GM12878 (cell line): ENCODE data around the gene KLHDC9. TPM values are rescaled to one million over a fixed set of nuclear protein-coding genes. Genes with fewer than 3 reads are reported as not detected.
"Not testable (repeated sequence)": the region's sequence is repeated elsewhere in the genome, so short reads cannot be mapped to it uniquely, and the experiment has no call there.

Experiments
- ATAC-seq: fragments of 200-7000 bp; cut with Tn5 transposase; 3 replicates; pipeline ENCODE4 v1.9.1; 2020; ENCODE audit warnings: mild to moderate bottlenecking, moderate library complexity
- BruUV-seq: library from RNA; stranded (reverse); fragments of 400-500 nt; replicated peaks from 2 replicates; lab custom pipeline; 2021; lab: Mats Ljungman, UMichigan
- CTCF ChIA-PET: fragments of 300-600 bp; sonication (Branson Sonifier 250); formaldehyde crosslinking; extraction: SDS; loops from one replicate; lab custom pipeline; 2021; ENCODE audit warnings: inconsistent platforms; lab: Yijun Ruan, JAX
- POLR2A ChIA-PET: fragments of 350-600 bp; formaldehyde crosslinking; extraction: SDS; loops from one replicate; lab custom pipeline; 2021; ENCODE audit warnings: inconsistent platforms; lab: Charles Lee
- RAD21 ChIA-PET: fragments of 300-600 bp; sonication (Branson Sonifier 250); formaldehyde crosslinking; loops from one replicate; lab custom pipeline; 2023; ENCODE audit warnings: antibody characterized with exemption; ENCODE audit not compliant: unreplicated experiment; lab: Charles Lee
- SMC1A ChIA-PET: fragments of 300-600 bp; sonication (Branson Sonifier 250); formaldehyde crosslinking; loops from one replicate; lab custom pipeline; 2023; ENCODE audit not compliant: unreplicated experiment, uncharacterized antibody; lab: Charles Lee
- DNase-seq: peaks from one replicate; pipeline ENCODE4 v3.0.0-alpha.2; 2011; ENCODE audit warnings: low read depth, low spot score
- FAIRE-seq: peaks from 3 replicates; lab custom pipeline; 2011; peaks lifted over from hg19 to GRCh38; lab: Jason Lieb, UNC
- H2AFZ ChIP-seq: 2 replicates; pipeline ENCODE4 v1.6.0; 2011; ENCODE audit warnings: low read depth, low read length, control low read depth; ENCODE audit not compliant: control insufficient read depth
- H3K27ac ChIP-seq: 2 replicates; pipeline ENCODE4 v1.5.1; 2011; ENCODE audit warnings: control low read depth; ENCODE audit not compliant: control insufficient read depth, insufficient read depth
- H3K27me3 ChIP-seq, 2 experiments: replicated peaks in 1 of 2; 2 replicates each; pipeline versions ENCODE4 v1.6.0 to v1.6.1; 2011; ENCODE audit warnings: low read length in 1 of 2; ENCODE audit not compliant: control insufficient read depth in 2 of 2, insufficient read depth in 2 of 2
- H3K36me3 ChIP-seq, 2 experiments: 2 replicates each; pipeline ENCODE4 v1.5.1; 2011; ENCODE audit warnings: low read length in 1 of 2; ENCODE audit not compliant: control insufficient read depth in 2 of 2, insufficient read depth in 2 of 2
- H3K4me1 ChIP-seq: 2 replicates; pipeline ENCODE4 v1.6.1; 2011; ENCODE audit warnings: mild to moderate bottlenecking, low read length, moderate library complexity, mixed read lengths; ENCODE audit not compliant: control insufficient read depth, insufficient read depth
- H3K4me2 ChIP-seq: 2 replicates; pipeline ENCODE4 v1.6.0; 2011; ENCODE audit warnings: control low read depth; ENCODE audit not compliant: control insufficient read depth, insufficient read depth
- H3K4me3 ChIP-seq: fragments of 200-600 bp; sonication (generic); 2 replicates; pipeline ENCODE4 v1.5.1; 2016
- H3K79me2 ChIP-seq: 2 replicates; pipeline ENCODE4 v1.6.0; 2011; ENCODE audit warnings: low read length; ENCODE audit not compliant: control insufficient read depth, insufficient read depth
- H3K9ac ChIP-seq: 2 replicates; pipeline ENCODE4 v1.8.0; 2011; ENCODE audit warnings: low read length, control low read depth, mixed read lengths; ENCODE audit not compliant: control insufficient read depth, insufficient read depth
- H3K9me3 ChIP-seq: replicated peaks from 3 replicates; pipeline ENCODE4 v1.5.1; 2011; ENCODE audit warnings: mild to moderate bottlenecking, low read length; ENCODE audit not compliant: control insufficient read depth, insufficient read depth
- H4K20me1 ChIP-seq: 2 replicates; pipeline ENCODE4 v1.6.0; 2011; ENCODE audit not compliant: control insufficient read depth, insufficient read depth
- CREB1 ChIP-seq: IDR thresholded peaks from 2 replicates; pipeline ENCODE4 v1.6.1; 2012; ENCODE audit warnings: low read depth, mild to moderate bottlenecking, inconsistent platforms
- E4F1 ChIP-seq: fragments of 450-650 bp; IDR thresholded peaks from 2 replicates; pipeline ENCODE4 v1.6.1; 2018; ENCODE audit warnings: borderline replicate concordance, mild to moderate bottlenecking; ENCODE audit not compliant: partially characterized antibody
- PKNOX1 ChIP-seq: fragments of 450-650 bp; IDR thresholded peaks from 2 replicates; pipeline ENCODE4 v1.6.1; 2016; ENCODE audit warnings: mild to moderate bottlenecking
- WGBS: methylation state at CpG from one replicate; pipeline ENCODE4 v1.1.6; 2016; ENCODE audit warnings: low lambda C conversion rate; ENCODE audit not compliant: insufficient replicate concordance, insufficient coverage; ENCODE audit errors: missing lambda C conversion rate; 5-methylcytosine and 5-hydroxymethylcytosine counted together
- in situ Hi-C: fragments of 300-500 bp; cut with MboI; formaldehyde crosslinking; loops from 9 replicates; pipeline ENCODE4 v1.14.3; 2018; ENCODE audit warnings: mixed read lengths
- intact Hi-C: fragments of 100-400 bp; cut with micrococcal nuclease; formaldehyde crosslinking; loops from one replicate; pipeline ENCODE4 v1.14.2; 2022; ENCODE audit not compliant: unreplicated experiment
- polyA plus RNA-seq, 11 experiments: library from polyadenylated mRNA; depleted of rRNA in 4 of 11; unstranded in 6 of 11; stranded (reverse) in 5 of 11; fragments of >200 nt; fragmentation: Nextera tagmentation in 4 of 11; fragmentation: Illumina TruSeq in 1 of 11; extraction: Ambion mirVana in 4 of 11; extraction: Trizol in 1 of 11; gene quantifications; 1 replicate in 1 of 11; 2 replicates in 10 of 11; pipeline versions ENCODE4 v1.2.1 to v1.2.3, GENCODE V29; 2011 to 2016; ENCODE audit warnings: inconsistent platforms in 2 of 11, missing spikeins in 2 of 11, low read depth in 1 of 11
- total RNA-seq, 4 experiments: library from RNA; depleted of rRNA in 3 of 4; stranded (reverse); fragments of >200 nt in 3 of 4; fragmentation: Illumina TruSeq in 1 of 4; extraction: Trizol in 1 of 4; gene quantifications; 2 replicates each; pipeline versions ENCODE4 v1.2.1 to v1.2.3, GENCODE V29; 2013 to 2021

The KLHDC9 gene
- total and polyA plus RNA-seq, 10 of the 15 experiments (the other 5 are each of a cell fraction or from before 2014, with no cell fraction given): 0.66 to 4.9 (median 2.6) TPM

GRCh38 chr1:161115132-161115711 is 17.1 kb downstream of the KLHDC9 start:
- BruUV-seq: no TSS peak
- Histone ChIP-seq H2AFZ (no peak overlapping the region), H4K20me1 (no peaks in the 10 kb centered on the region), H3K36me3 (no peaks in the 10 kb centered on the region), H3K4me2 (peak overlapping the region; percentile 51), H3K27ac (no peak overlapping the region), H3K79me2 (peaks cover 85% of the 10 kb centered on the region), H3K4me1 (peaks cover 14% of the 10 kb centered on the region), H3K9ac (no peak overlapping the region), H3K4me3 (no peak overlapping the region), H3K9me3 (no peaks in the 10 kb centered on the region), H3K27me3 (no peaks in the 10 kb centered on the region)
- no peak for DNase-seq
- ATAC-seq: no peak
- CTCF ChIA-PET: interaction anchor here (1.0 to 1.5 kb wide), 2 partner anchors 10 to 14 kb away, joined by 3 to 4 read pairs; no protein-coding TSS in a partner anchor
- WGBS: 91% methylated on average over 12 of the region's 12 CpGs
- SMC1A ChIA-PET: interaction anchor here (1.0 to 1.7 kb wide), 4 partner anchors 12 to 32 kb away, joined by 3 to 4 read pairs (median 3); no protein-coding TSS in a partner anchor
- in situ Hi-C loops: no loop called here
- RAD21 ChIA-PET: no interaction called here
- POLR2A ChIA-PET: interaction anchor here (1.0 kb wide), 1 partner anchor 39 kb away, joined by 3 read pairs; the partner anchor contains the start of gene UFC1
- no peak for TF ChIP-seq E4F1
- peak; percentile 12; the same call in 1 of the 2 replicates for TF ChIP-seq CREB1
- TF ChIP-seq PKNOX1: peak; percentile 18; the same call in 1 of the 2 replicates
- intact Hi-C loops: loop anchor here (5.0 kb wide), 1 partner anchor 68 kb away; the partner anchor contains the start of gene USF1
- FAIRE-seq: no peak

GRCh38 chr1:161115961-161116360 is 17.8 kb downstream of the KLHDC9 start:
- ATAC-seq, DNase-seq, BruUV-seq, in situ Hi-C loops, RAD21 ChIA-PET, H3K27ac ChIP-seq, H2AFZ ChIP-seq, H3K9me3 ChIP-seq, H3K9ac ChIP-seq, FAIRE-seq, H3K27me3 ChIP-seq, H3K36me3 ChIP-seq, H4K20me1 ChIP-seq: not testable (repeated sequence)
- ChIA-PET CTCF (interaction anchor here (1.0 to 1.5 kb wide), 2 partner anchors 11 to 15 kb away, joined by 3 to 4 read pairs; no protein-coding TSS in a partner anchor), POLR2A (interaction anchor here (0.6 to 1.8 kb wide), 2 partner anchors 46 to 135 kb away, joined by 3 to 5 read pairs; partner anchors contain the start of gene ARHGAP30), SMC1A (interaction anchor here (0.6 to 1.0 kb wide), 2 partner anchors 12 to 71 kb away, joined by 3 read pairs; no protein-coding TSS in a partner anchor)
- H3K4me2 ChIP-seq: peak overlapping the region; percentile 51; the same call in 1 of the 2 replicates
- WGBS: 76% methylated on average over 6 of the region's 6 CpGs
- peak overlapping the region; percentile 74; the same call in 1 of the 2 replicates for H3K4me3 ChIP-seq
- H3K4me1 ChIP-seq: peaks cover 14% of the 10 kb centered on the region
- peaks cover 83% of the 10 kb centered on the region for H3K79me2 ChIP-seq
- intact Hi-C loops: loop anchor here (5.0 kb wide), 1 partner anchor 69 kb away; the partner anchor contains the start of gene USF1
